HEK293T (cell line): ENCODE data around the gene CRIP1.

Experiments
- CTCF ChIA-PET: fragments of 350-600 bp; formaldehyde crosslinking; extraction: SDS; loops from one replicate; lab custom pipeline; 2021; ENCODE audit warnings: antibody characterized with exemption, inconsistent platforms; lab: Yijun Ruan, JAX
- POLR2A ChIA-PET: fragments of 350-600 bp; formaldehyde crosslinking; extraction: SDS; loops from one replicate; lab custom pipeline; 2020; ENCODE audit warnings: antibody characterized with exemption, inconsistent platforms; lab: Yijun Ruan, JAX
- DNase-seq: peaks from one replicate; pipeline ENCODE4 v3.0.0; 2012; ENCODE audit warnings: mixed read lengths; ENCODE audit errors: extremely low spot score
- ARNT ChIP-seq: fragments of 450-650 bp; IDR thresholded peaks from 2 replicates; pipeline ENCODE4 v1.6.1; 2017; ENCODE audit warnings: mild to moderate bottlenecking
- BHLHE40 ChIP-seq: fragments of 450-650 bp; IDR thresholded peaks from 2 replicates; pipeline ENCODE4 v1.6.1; 2016; ENCODE audit warnings: mild to moderate bottlenecking, moderate library complexity, borderline replicate concordance
- CTBP1 ChIP-seq: fragments of 450-650 bp; IDR thresholded peaks from 2 replicates; pipeline ENCODE4 v1.6.1; 2016; ENCODE audit warnings: borderline replicate concordance
- ELF4 ChIP-seq: fragments of 450-650 bp; IDR thresholded peaks from 2 replicates; pipeline ENCODE4 v1.6.1; 2017; ENCODE audit warnings: antibody characterized with exemption
- FOXA1 ChIP-seq: fragments of 450-650 bp; IDR thresholded peaks from 2 replicates; pipeline ENCODE4 v1.6.1; 2016; ENCODE audit warnings: mild to moderate bottlenecking
- FOXK2 ChIP-seq: fragments of 450-650 bp; IDR thresholded peaks from 2 replicates; pipeline ENCODE4 v1.6.1; 2016; ENCODE audit warnings: mild to moderate bottlenecking
- FOXM1 ChIP-seq: fragments of 450-650 bp; IDR thresholded peaks from 2 replicates; pipeline ENCODE4 v1.6.1; 2017; ENCODE audit warnings: mild to moderate bottlenecking, borderline replicate concordance
- HDGF ChIP-seq: fragments of 450-650 bp; IDR thresholded peaks from 2 replicates; pipeline ENCODE4 v1.6.1; 2017; ENCODE audit warnings: antibody characterized with exemption, borderline replicate concordance
- L3MBTL2 ChIP-seq: fragments of 450-650 bp; conservative IDR thresholded peaks from 2 replicates; pipeline ENCODE4 v1.6.1; 2016; ENCODE audit warnings: mild to moderate bottlenecking
- LEF1 ChIP-seq: fragments of 450-650 bp; IDR thresholded peaks from 2 replicates; pipeline ENCODE4 v1.6.1; 2017; ENCODE audit warnings: mild to moderate bottlenecking, borderline replicate concordance
- NFRKB ChIP-seq: fragments of 450-650 bp; IDR thresholded peaks from 2 replicates; pipeline ENCODE4 v1.6.1; 2016; ENCODE audit warnings: mild to moderate bottlenecking, moderate library complexity
- PKNOX1 ChIP-seq: fragments of 450-650 bp; IDR thresholded peaks from 2 replicates; pipeline ENCODE4 v1.6.1; 2016
- SP1 ChIP-seq: fragments of 450-650 bp; IDR thresholded peaks from 2 replicates; pipeline ENCODE4 v1.6.1; 2017
- SUZ12 ChIP-seq: fragments of 450-650 bp; IDR thresholded peaks from 2 replicates; pipeline ENCODE4 v1.6.1; 2016; ENCODE audit warnings: mild to moderate bottlenecking
- TARDBP ChIP-seq: fragments of 450-650 bp; IDR thresholded peaks from 2 replicates; pipeline ENCODE4 v1.6.1; 2016
- ZNF384 ChIP-seq: fragments of 450-650 bp; IDR thresholded peaks from 2 replicates; pipeline ENCODE4 v1.6.1; 2016

CRIP1 gene

DNA sequence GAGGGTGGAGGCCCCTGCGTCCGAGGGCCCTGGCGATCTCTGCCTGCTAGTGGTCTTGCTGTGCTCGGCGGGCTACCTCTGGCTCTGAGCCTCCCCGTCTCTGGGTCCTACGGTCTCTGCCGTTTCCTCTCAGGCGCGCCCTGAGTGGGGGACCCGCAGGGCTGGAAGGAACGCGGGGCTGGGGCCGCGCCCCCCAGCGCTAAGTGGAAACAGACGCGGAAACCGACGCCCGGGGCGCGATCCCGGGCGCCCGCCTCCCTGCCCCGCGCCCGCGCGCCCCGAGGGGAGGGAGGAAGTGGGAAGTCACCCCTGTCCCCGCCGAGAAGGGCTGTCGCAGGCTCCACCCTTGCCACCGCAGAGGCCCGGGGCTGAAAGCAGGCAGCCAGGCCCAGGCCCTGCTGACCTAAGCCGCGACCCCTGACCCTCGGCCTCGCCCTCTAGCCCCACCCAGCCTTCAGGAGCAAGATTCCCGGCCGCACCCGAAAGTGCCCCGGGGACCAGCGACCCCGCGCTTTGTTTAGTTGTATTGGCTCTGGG lies 831 bp downstream of the CRIP1 start:
- ChIA-PET CTCF (no interaction called here), POLR2A (no interaction called here)
- DNase-seq, result no peak
- TF ChIP-seq ARNT (no peak), FOXK2 (no peak), LEF1 (no peak), TARDBP (no peak), FOXA1 (no peak), ZNF384 (no peak), CTBP1 (no peak), NFRKB (no peak), SUZ12 (no peak), SP1 (no peak), HDGF (no peak)

DNA sequence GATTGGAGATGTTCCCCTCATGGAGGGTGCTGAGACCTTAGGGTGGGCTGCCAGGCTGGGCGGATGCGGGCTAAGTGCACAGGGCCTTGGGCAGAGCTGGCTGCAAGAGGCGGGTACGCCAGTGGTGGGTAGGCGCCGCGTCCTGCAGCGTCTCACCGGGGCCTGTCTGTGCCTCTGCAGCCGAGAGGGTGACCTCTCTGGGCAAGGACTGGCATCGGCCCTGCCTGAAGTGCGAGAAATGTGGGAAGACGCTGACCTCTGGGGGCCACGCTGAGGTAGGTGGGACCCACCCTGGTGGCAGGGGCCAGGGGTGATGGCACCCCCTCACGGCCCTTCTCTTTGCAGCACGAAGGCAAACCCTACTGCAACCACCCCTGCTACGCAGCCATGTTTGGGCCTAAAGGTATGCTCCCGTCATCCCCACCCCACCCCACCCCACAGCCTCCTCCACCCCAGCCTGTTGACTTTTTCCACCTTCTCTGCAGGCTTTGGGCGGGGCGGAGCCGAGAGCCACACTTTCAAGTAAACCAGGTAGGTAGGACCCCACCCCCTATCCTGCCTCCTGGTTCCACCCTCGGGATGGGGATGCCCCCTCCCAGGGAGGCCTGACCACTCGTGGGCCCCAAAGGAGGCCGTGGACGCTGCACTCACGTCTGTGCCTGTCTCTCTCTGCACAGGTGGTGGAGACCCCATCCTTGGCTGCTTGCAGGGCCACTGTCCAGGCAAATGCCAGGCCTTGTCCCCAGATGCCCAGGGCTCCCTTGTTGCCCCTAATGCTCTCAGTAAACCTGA lies 1.5 kb downstream of the CRIP1 start:
- DNase-seq, result no peak
- ChIA-PET POLR2A (interaction anchor here (1.4 to 2.5 kb wide), 3 partner anchors 15 to 40 kb away, joined by 3 to 14 read pairs (median 9); no protein-coding TSS in a partner anchor), CTCF (interaction anchor here (1.3 to 3.0 kb wide), 4 partner anchors 7 to 117 kb away, joined by 5 to 38 read pairs (median 20); no protein-coding TSS in a partner anchor)
- TF ChIP-seq CTBP1 (no peak), NFRKB (no peak), BHLHE40 (no peak), L3MBTL2 (no peak), SP1 (no peak)

GRCh38 chr14:105488781-105489541 lies 2.3 kb downstream of the CRIP1 start:
- TF ChIP-seq HDGF, result no peak
- TF ChIP-seq CTBP1, result no peak
- TF ChIP-seq FOXM1, result no peak
- TF ChIP-seq LEF1, result no peak
- no peak for TF ChIP-seq SP1
- TF ChIP-seq SUZ12, result no peak
- TF ChIP-seq PKNOX1, result no peak
- no peak for TF ChIP-seq L3MBTL2
- TF ChIP-seq BHLHE40, result no peak
- no peak for TF ChIP-seq ELF4
- no peak for TF ChIP-seq ARNT
- no peak for TF ChIP-seq TARDBP
- TF ChIP-seq NFRKB, result no peak
- TF ChIP-seq ZNF384, result no peak
- TF ChIP-seq FOXA1, result no peak
- TF ChIP-seq FOXK2, result no peak
- no peak for DNase-seq
- ChIA-PET POLR2A (interaction anchor here (0.8 to 2.5 kb wide), 14 partner anchors 8 to 737 kb away, joined by 3 to 29 read pairs (median 4); partner anchors contain the start of genes BTBD6 and MTA1), CTCF (interaction anchor here (0.6 to 3.0 kb wide), 9 partner anchors 8 to 192 kb away, joined by 3 to 38 read pairs (median 5); partner anchors contain the start of gene TMEM121)

DNA sequence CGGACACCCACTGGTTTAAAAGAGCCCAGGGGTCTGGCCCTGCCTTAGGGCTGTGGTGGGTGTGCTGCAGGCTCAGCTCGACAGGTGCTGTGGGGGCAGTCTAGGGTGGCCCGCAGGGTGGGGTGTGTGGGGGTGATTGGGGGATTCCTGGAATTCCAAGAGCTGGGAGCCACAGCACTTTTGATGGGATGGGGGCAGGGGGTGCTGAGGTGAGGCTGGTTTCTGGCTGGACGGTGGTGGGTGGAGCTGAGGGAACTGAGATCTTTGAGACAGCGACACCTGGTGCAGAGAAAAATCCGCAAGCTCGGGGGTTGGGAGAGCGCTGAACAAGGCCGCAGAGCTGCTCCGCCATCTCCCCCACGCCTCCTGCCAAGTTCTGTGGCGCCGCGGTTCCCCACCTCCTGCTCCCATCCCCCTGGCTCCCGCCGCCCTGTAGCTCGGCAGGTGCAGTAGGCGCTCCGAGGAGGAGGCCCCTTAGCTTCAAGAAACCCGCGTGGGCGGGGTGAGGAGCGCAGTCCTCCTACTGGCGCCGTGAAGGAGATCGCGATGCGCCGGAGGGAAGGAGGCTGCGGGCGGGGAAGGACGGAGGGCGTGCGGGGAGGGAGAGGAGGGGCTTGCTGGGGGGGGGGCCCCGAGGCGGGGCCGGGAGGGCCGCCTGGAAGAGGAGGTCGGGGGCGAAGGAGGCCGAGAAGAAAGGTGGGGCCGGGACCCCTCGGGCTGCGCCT lies 3.0 kb downstream of the CRIP1 start:
- TF ChIP-seq L3MBTL2, result peak; percentile 51; the same call in 1 of the 2 replicates
- no peak for TF ChIP-seq FOXA1
- CTCF ChIA-PET, result interaction anchor here (0.6 to 3.0 kb wide), 17 partner anchors 8 to 399 kb away, joined by 3 to 38 read pairs (median 4); partner anchors contain the start of gene TMEM121
- POLR2A ChIA-PET, result interaction anchor here (0.8 to 2.5 kb wide), 14 partner anchors 9 to 737 kb away, joined by 3 to 29 read pairs (median 4); partner anchors contain the start of genes BTBD6 and MTA1
- peak; percentile 73 for DNase-seq

DNA sequence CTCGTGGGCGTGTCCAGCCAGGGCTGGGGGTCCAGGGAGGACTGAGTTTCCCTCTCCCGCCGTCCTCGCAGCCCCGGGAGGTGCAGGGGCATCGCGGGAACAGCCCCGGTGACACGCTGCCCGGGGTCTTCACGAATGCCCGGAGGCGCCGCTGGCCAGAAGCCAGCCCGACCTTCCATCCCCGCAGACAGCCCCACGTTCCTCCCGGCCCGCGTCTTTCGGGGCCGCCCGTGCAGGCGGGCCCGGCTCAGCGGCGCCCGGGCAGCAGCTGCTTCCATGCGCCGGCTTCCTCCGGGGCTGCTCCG lies 3.5 kb downstream of the CRIP1 start:
- ChIA-PET POLR2A (interaction anchor here (0.8 to 2.5 kb wide), 11 partner anchors 9 to 242 kb away, joined by 3 to 29 read pairs (median 5); partner anchors contain the start of genes BTBD6 and MTA1), CTCF (interaction anchor here (0.6 to 3.0 kb wide), 14 partner anchors 9 to 400 kb away, joined by 3 to 38 read pairs (median 4); partner anchors contain the start of gene TMEM121)
- no peak for DNase-seq
- peak; percentile 69; the same call in 1 of the 2 replicates for TF ChIP-seq LEF1
- TF ChIP-seq FOXM1, result no peak
- TF ChIP-seq L3MBTL2, result 0 out of 2 replicates have a peak, but pooled peaks have one; percentile 24
- TF ChIP-seq SUZ12, result no peak

DNA sequence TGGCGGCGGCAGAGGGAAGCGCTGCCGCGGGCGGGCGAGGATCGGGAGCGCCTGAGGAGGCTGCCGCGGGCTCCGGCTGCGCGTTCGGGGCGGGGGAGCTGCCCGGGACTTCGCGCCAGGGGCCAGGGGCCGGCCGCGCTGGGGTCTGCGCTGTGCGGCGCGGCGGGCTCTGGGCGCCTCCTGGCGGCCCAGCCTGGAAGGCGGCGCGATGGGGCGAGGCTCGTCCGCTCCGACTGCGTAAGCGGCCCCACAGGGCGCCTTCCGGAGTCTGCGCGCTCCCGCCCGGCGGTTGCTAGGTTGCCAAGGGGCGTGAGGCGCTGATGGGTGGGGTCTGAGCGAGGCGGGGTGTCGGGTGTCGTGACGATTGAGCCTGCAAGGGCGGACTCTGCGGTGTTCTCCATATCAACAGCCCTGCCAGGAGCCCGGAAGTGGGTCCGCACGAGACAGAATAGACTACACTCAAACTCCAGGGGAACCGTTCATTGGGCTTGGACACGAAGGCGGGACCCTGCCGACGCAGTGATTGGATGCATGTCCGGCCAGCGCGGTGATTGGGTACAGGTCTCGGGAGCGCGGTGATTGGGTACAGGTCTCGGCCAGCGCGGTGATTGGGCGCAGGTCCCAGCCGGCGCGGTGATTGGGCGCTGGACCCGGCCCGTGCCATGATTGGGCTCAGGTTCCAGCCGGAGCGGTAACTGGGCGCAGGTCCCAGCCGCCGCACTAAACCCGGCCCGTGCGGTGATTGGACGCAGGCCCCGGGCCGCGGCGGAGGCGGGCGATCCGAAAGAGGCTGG lies 4.1 kb downstream of the CRIP1 start, which contains the start of gene TEDC1:
Gene TEDC1 (plus strand): TSS at position 675 of the 794 bp plus-strand sequence. CDS start 130 bp downstream, outside the sequence.
- peak; percentile 91 for DNase-seq
- POLR2A ChIA-PET, result interaction anchor here (1.2 to 2.5 kb wide), 7 partner anchors 10 to 120 kb away, joined by 4 to 29 read pairs (median 7); partner anchors contain the start of gene MTA1
- CTCF ChIA-PET, result interaction anchor here (0.6 to 3.0 kb wide), 9 partner anchors 9 to 149 kb away, joined by 3 to 38 read pairs (median 4); no protein-coding TSS in a partner anchor
- TF ChIP-seq ELF4, result peak; percentile 51; the same call in 1 of the 2 replicates
- peak; percentile 48; the same call in 1 of the 2 replicates for TF ChIP-seq FOXM1
- TF ChIP-seq ARNT, result 0 out of 2 replicates have a peak, but pooled peaks have one; percentile 20
- TF ChIP-seq HDGF, result 0 out of 2 replicates have a peak, but pooled peaks have one; percentile 36
- peak; percentile 77; the same call in 1 of the 2 replicates for TF ChIP-seq PKNOX1
- peak; percentile 63; the same call in 1 of the 2 replicates for TF ChIP-seq LEF1
- TF ChIP-seq SP1, result no peak
- no peak for TF ChIP-seq NFRKB
